ENCODE results near the gene KIF13A.

- no peak for TF ChIP-seq CTCF (IDR thresholded peaks at IDR 0.05; ENCODE audit: low read depth, low read length, missing input control)
- TF ChIP-seq TAF1 (conservative IDR thresholded peaks at IDR 0.05) = no peak
- TF ChIP-seq REST (IDR thresholded peaks at IDR 0.05) = no peak
- TF ChIP-seq JUND (IDR thresholded peaks at IDR 0.05) = no peak
- TF ChIP-seq RAD21 (IDR thresholded peaks at IDR 0.05) = no peak
- no peak for TF ChIP-seq ATF3 (IDR thresholded peaks at IDR 0.05)
Measured at GRCh38 chr6:17785094-17785787, 202.2 kb downstream of the KIF13A start.
